Peyer's patch (tissue), 4 donors: Measurements from ENCODE around the gene ZACN. TPM values are rescaled to one million over a fixed set of nuclear protein-coding genes. Genes with fewer than 3 reads are reported as not detected.

Source experiments
- DNase-seq, 3 donors: peaks; one replicate each; pipeline ENCODE4 v3.0.0-alpha.2; 2017 to 2019
- H3K27ac ChIP-seq, 4 donors: fragments of 200-600 bp; sonication (generic); one replicate each; pipeline ENCODE4 v1.5.1; 2016 to 2019
- H3K27me3 ChIP-seq, 2 donors: fragments of 200-600 bp; sonication (generic); one replicate each; pipeline ENCODE4 v1.5.1; 2019
- H3K36me3 ChIP-seq, 3 donors: fragments of 200-600 bp; sonication (generic); one replicate each; pipeline ENCODE4 v1.5.1; 2016 to 2019
- H3K4me1 ChIP-seq, 4 donors: fragments of 200-600 bp; sonication (generic); one replicate each; pipeline ENCODE4 v1.5.1; 2016 to 2019
- H3K4me3 ChIP-seq, 4 donors: fragments of 200-600 bp; sonication (generic); 1 replicate in 3 of 4; 2 replicates in 1 of 4; pipeline ENCODE4 v1.5.1; 2016 to 2019; ENCODE audit warnings: mild to moderate bottlenecking in 1 of 4
- H3K9me3 ChIP-seq, 4 donors: fragments of 200-600 bp; sonication (generic); one replicate each; pipeline ENCODE4 v1.5.1; 2016 to 2019; ENCODE audit warnings: mild to moderate bottlenecking in 1 of 4
- CTCF ChIP-seq, 6 experiments: fragments of 450-650 bp in 4 of 6; fragments of 200-600 bp in 2 of 6; sonication (generic) in 1 of 6; IDR thresholded peaks; one replicate each; pipeline ENCODE4 v1.5.1; 2017 to 2019; ENCODE audit warnings: antibody characterized with exemption in 6 of 6, mild to moderate bottlenecking in 3 of 6, moderate library complexity in 1 of 6
- POLR2A ChIP-seq, 2 donors: fragments of 450-650 bp; IDR thresholded peaks; one replicate each; pipeline ENCODE4 v1.5.1; 2017; ENCODE audit warnings: antibody characterized with exemption in 2 of 2, mild to moderate bottlenecking in 2 of 2, moderate library complexity in 2 of 2
- total RNA-seq, 4 donors: library from RNA; depleted of rRNA; stranded (reverse); fragments of >200 nt; gene quantifications; one replicate each; pipeline ENCODE4 v1.1.0, GENCODE V29; 2016

Gene ZACN
- total RNA-seq, 4 donors from 2014 or later: not detected

GRCh38 chr17:76107509-76107908 lies 28.5 kb downstream of the ZACN start:
- TF ChIP-seq POLR2A (IDR thresholded peaks at IDR 0.05) (no peak), CTCF (IDR thresholded peaks at IDR 0.05) (peak in 3 of 6 experiments; percentile 12 to 27 (median 18))
- H3K9me3 ChIP-seq: no peaks in the 10 kb centered on the region
- DNase-seq: no peak
- H3K27me3 ChIP-seq: no peaks in the 10 kb centered on the region
- H3K4me3 ChIP-seq: no peak overlapping the region
- H3K36me3 ChIP-seq: no peaks in the 10 kb centered on the region
- H3K4me1 ChIP-seq: peaks cover 0 to 11% (median 0%) of the 10 kb centered on the region in 4 donors
- H3K27ac ChIP-seq: no peak overlapping the region

GRCh38 chr17:76111956-76112355 lies 33.0 kb downstream of the ZACN start:
- Histone ChIP-seq H3K4me1 (no peaks in the 10 kb centered on the region), H3K27ac (no peak overlapping the region), H3K36me3 (no peaks in the 10 kb centered on the region), H3K9me3 (no peaks in the 10 kb centered on the region), H3K27me3 (no peaks in the 10 kb centered on the region), H3K4me3 (no peak overlapping the region)
- DNase-seq: no peak
- TF ChIP-seq CTCF (IDR thresholded peaks at IDR 0.05) (no peak), POLR2A (IDR thresholded peaks at IDR 0.05) (no peak)

- DNase-seq: no peak
- no peaks in the 10 kb centered on the region for H3K36me3 ChIP-seq
- no peak for TF ChIP-seq CTCF (IDR thresholded peaks at IDR 0.05)
- no peak for TF ChIP-seq POLR2A (IDR thresholded peaks at IDR 0.05)
- no peak overlapping the region for H3K4me3 ChIP-seq
- no peaks in the 10 kb centered on the region for H3K27me3 ChIP-seq
- H3K4me1 ChIP-seq: no peaks in the 10 kb centered on the region
- no peaks in the 10 kb centered on the region for H3K9me3 ChIP-seq
- no peak overlapping the region for H3K27ac ChIP-seq
These were observed 36.3 kb downstream of the ZACN start for GRCh38 chr17:76115138-76115754.

GRCh38 chr17:76119409-76120371 lies 40.7 kb downstream of the ZACN start:
- no peak overlapping the region for H3K27ac ChIP-seq
- DNase-seq: no peak
- H3K4me3 ChIP-seq: no peak overlapping the region
- no peaks in the 10 kb centered on the region for H3K36me3 ChIP-seq
- no peaks in the 10 kb centered on the region for H3K27me3 ChIP-seq
- no peaks in the 10 kb centered on the region for H3K9me3 ChIP-seq
- H3K4me1 ChIP-seq: peaks cover 0 to 10% (median 3%) of the 10 kb centered on the region in 4 donors
- no peak for TF ChIP-seq POLR2A (IDR thresholded peaks at IDR 0.05)
- TF ChIP-seq CTCF (IDR thresholded peaks at IDR 0.05): no peak

- Histone ChIP-seq H3K27ac (no peak overlapping the region), H3K36me3 (no peaks in the 10 kb centered on the region), H3K4me1 (peaks cover 0 to 10% (median 3%) of the 10 kb centered on the region in 4 donors), H3K9me3 (no peaks in the 10 kb centered on the region), H3K4me3 (no peak overlapping the region), H3K27me3 (no peaks in the 10 kb centered on the region)
- DNase-seq: no peak
- TF ChIP-seq POLR2A (IDR thresholded peaks at IDR 0.05): no peak
- no peak for TF ChIP-seq CTCF (IDR thresholded peaks at IDR 0.05)
These were observed 41.7 kb downstream of the ZACN start for GRCh38 chr17:76120658-76121008.
